Neural progenitor cell (in vitro differentiated cells): Measurements from ENCODE around the gene VSTM4.

ENCODE experiments used
- EZH2 ChIP-seq: fragments of 200-600 bp; sonication (generic); IDR thresholded peaks from 2 replicates; pipeline ENCODE4 v1.6.1; 2017; ENCODE audit warnings: antibody characterized with exemption, mild to moderate bottlenecking, moderate library complexity
- EZH2phosphoT487 ChIP-seq: fragments of 200-600 bp; sonication (generic); IDR thresholded peaks from 2 replicates; pipeline ENCODE4 v1.6.1; 2017; ENCODE audit warnings: antibody characterized with exemption
- TF ChIP-seq, protein P1 (sequence below): fragments of 200-600 bp; sonication (generic); IDR thresholded peaks from 2 replicates; pipeline ENCODE4 v1.5.1; 2017; ENCODE audit warnings: antibody characterized with exemption, mild to moderate bottlenecking

DNA sequence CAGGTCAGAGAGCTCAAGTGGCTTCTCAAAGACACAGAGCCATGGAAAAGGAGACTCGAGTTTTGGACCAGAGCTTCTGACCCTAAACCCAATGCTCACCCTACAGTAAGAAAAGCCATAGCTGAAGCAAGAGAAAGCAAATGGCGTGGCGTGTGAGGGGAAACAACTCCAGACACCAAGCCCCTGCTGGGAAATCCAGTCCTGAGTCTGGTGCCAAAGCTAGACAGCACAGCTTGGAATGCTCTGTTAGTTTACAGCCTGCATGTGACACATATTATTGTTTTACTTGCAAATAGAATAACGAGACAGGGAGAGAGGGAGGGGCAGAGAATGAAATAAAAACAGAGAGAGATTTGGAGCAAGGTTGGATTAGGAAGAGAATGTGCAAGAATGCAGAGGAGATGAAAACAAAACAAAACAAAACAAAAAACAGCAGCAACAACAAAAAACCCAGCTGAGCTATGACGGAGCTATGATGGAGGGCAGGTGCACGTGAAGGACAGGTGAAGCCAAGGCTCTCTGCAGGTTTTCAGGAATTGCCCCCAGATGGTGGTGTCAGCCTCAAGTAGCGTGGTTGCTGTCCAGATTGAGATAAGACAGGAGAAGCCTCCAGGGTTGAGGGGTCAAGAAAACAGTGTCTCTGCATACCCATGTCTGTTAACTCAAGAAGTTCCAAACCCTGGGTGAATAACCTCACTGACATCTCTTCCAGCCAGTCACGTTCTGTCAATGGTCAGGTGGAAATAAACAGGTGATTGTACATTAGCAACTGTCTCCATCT is 105.9 kb downstream of the VSTM4 start:
- TF ChIP-seq, protein P1, sequence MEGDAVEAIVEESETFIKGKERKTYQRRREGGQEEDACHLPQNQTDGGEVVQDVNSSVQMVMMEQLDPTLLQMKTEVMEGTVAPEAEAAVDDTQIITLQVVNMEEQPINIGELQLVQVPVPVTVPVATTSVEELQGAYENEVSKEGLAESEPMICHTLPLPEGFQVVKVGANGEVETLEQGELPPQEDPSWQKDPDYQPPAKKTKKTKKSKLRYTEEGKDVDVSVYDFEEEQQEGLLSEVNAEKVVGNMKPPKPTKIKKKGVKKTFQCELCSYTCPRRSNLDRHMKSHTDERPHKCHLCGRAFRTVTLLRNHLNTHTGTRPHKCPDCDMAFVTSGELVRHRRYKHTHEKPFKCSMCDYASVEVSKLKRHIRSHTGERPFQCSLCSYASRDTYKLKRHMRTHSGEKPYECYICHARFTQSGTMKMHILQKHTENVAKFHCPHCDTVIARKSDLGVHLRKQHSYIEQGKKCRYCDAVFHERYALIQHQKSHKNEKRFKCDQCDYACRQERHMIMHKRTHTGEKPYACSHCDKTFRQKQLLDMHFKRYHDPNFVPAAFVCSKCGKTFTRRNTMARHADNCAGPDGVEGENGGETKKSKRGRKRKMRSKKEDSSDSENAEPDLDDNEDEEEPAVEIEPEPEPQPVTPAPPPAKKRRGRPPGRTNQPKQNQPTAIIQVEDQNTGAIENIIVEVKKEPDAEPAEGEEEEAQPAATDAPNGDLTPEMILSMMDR = no peak
- no peak for TF ChIP-seq EZH2
- TF ChIP-seq EZH2phosphoT487 = no peak
